Epidermal melanocyte (primary cell): ENCODE measurements around the gene DNTT.

Experiments used
- DNase-seq: peaks from one replicate; pipeline ENCODE4 v3.0.0; 2011; ENCODE audit warnings: low spot score; ENCODE audit not compliant: insufficient read length

Gene DNTT

GRCh38 chr10:96342402-96342801 lies 38.2 kb downstream of the DNTT start:
- no peak for DNase-seq

- no peak for DNase-seq
Observed at GRCh38 chr10:96344178-96344577, 39.9 kb downstream of the DNTT start.

- no peak for DNase-seq
Observed at GRCh38 chr10:96345222-96345621, 41.0 kb downstream of the DNTT start.

- no peak for DNase-seq
Observed at GRCh38 chr10:96346295-96346694, 42.1 kb downstream of the DNTT start.

- DNase-seq: no peak
Observed at GRCh38 chr10:96352027-96352426, 47.8 kb downstream of the DNTT start.

- no peak for DNase-seq
Observed at GRCh38 chr10:96352582-96352981, 48.3 kb downstream of the DNTT start.

DNA sequence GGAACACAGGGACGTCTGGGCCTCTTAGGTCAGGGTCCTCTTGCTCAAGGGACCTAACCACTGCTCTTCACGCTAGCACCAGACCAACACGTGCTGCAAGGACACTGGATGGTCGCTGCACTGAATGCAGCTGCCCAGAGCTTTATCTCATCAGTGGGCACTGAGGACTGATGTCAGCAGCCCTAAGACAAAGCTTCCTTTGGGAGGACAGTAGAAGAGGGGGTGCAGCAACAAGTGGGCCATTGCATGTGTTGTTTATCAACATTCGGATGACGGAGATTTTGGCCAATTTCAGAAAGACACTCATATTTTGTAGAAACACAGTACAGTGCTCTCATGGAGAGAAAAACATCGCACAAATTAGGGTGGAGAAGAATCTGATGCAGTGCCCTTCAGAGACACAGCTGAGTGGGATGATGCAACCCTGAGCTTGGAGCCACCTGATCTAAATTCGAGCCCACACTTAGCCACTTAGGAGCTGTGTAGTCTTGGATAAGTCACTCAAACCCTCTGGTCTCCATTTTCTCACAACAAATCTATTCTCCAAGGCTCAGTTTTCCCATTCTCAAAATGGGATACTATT lies 52.9 kb downstream of the DNTT start:
- no peak for DNase-seq

DNA sequence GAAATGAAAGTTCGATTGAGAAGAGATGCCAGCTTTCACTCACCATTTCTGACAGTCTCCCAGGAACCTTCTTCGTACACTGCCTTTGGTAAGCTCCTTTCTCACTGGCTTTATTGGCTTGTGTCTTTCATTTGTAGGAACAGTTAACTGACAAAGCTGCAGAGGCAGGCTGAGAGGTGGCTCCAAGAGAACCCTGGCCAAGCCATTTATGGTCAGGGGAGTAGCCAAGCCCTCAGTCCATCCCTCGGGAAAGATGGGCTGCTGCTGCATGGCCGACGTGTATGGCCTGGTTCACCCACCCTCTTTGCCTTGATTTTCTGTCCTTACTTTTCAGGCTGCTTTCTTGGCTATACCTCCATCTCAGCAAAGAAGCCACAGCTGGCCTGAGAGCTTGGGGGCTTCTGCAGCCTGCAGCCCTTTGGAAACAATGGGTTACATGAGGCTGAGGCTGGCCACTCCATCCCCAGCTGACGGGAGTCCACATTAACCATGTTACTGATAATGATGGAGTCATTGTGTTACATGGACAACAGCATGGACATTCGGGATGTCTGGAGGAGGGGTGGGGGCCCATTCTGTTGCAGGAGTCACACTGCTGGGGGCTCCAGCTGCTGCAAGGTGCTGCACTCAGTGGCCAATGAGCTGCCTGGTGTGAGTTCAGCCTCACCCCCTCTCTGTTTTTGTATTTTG lies 54.8 kb downstream of the DNTT start, which contains the start of gene OPALIN:
OPALIN (minus strand) TSS at position 152 of the 690 bp plus-strand sequence; CDS start at position 46, 106 bp downstream.
- no peak for DNase-seq

GRCh38 chr10:96359616-96360015 lies 55.4 kb downstream of the DNTT start:
- no peak for DNase-seq

- no peak for DNase-seq
Observed at GRCh38 chr10:96360331-96360730, 56.1 kb downstream of the DNTT start.

DNA sequence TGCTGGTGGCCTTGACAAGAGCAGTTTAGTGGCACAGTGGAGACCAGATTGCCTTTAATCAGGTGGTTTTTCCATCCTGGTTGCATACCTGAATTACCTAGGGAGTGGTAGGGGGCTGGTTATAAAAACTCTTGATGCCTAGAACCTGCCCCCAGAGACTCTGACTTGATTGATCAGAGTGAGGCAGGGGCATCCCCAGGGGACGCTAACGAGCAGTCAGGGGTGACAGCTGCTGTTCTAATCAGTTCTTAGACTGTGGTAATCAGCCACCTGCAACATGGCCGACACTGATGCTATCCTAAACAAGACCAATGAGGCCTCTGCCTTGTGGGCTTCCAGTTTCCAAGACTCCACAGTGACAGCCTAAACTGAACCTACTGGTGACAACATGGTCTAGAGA lies 56.5 kb downstream of the DNTT start:
- DNase-seq: no peak

DNA sequence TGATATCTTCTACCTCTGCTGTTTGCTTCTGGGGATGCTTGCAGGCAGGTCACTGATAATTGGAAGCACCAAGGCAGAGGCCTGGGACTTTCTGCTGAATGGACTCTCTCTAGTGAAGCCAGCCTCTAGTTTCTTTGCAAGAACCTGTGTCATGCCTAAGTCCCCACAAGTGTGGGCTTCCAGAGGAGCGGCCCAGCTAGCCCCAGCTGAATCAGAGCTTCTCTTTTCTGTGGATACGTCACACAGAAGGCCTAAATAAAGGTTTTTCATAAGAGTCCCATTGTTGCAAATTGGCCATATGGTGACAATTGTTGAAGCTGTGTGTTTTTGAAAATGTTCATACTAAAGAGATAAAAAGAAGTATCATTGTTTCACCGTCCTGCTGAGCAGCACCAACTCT lies 61.3 kb downstream of the DNTT start:
- no peak for DNase-seq

DNA sequence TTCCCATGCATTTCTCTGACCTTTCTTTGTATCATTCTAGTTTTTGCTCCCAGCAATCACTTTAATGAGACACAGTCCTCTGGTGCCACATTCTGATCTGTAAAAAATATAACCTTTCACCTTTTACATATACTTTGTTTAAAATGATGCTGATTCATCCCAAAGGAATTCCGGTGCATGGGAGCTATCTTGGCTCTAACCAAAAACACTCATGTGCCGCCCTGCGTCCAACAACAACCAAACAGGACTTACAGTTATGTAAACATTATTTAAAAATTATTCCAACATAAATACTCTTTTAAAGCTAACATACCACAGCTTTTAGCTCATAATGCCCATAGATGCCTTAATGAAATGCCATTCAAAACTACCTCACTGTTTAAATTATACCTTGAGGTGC lies 62.3 kb downstream of the DNTT start:
- no peak for DNase-seq

GRCh38 chr10:96367470-96367869 lies 63.2 kb downstream of the DNTT start:
- DNase-seq: no peak

DNA sequence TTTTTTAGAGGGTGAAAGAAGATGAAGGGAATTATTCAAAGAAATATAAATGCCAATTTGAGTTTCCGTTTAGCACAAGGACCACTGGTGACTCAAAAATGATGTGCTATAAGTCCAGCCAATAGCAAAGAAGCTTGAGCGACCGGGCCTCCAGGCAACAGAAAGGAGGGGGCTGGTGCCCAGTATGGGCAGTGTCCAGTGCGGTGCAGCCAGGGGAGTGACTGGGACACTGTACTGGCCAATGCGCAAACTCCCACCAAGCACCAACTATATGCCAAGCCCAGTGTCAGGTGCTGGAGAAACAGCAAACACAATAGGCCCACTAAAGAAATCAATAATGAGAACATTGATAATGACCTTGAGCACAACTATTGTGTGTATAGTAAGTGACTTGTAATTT lies 64.7 kb downstream of the DNTT start:
- no peak for DNase-seq

DNA sequence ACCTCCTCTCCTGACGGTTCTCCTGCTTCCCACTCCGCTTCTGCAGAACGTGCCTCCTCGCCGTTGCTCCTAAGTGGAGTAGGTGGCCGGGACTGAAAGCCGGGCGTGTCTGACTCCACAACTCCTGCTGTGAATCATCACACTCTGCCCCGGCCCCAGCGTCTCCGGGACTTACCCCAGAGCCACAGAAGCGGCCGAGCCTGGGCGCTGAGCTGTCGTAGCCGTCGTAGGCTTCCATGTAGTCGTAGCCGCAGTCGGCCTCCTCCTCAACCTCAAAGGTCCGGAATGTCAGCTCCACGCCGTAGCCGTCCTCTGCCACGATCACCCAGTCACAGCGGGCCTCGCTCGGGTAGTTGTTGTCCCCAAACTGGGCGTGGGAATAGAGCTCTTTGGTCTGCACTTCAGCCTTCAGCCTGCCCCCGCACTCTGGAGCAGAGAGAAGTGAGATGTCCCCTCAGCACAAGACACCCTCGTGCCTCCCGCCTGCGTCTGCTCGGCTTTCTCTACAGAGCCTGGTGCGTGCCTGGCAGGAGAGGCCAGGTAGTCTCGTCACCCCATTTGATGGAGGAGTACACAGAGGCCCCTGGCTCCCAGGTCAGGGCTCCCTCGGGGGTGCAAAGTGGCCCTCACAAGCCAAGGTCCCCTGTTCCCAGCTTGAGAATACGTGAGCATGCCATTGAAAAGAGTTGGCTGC lies 65.8 kb downstream of the DNTT start:
- no peak for DNase-seq

DNA sequence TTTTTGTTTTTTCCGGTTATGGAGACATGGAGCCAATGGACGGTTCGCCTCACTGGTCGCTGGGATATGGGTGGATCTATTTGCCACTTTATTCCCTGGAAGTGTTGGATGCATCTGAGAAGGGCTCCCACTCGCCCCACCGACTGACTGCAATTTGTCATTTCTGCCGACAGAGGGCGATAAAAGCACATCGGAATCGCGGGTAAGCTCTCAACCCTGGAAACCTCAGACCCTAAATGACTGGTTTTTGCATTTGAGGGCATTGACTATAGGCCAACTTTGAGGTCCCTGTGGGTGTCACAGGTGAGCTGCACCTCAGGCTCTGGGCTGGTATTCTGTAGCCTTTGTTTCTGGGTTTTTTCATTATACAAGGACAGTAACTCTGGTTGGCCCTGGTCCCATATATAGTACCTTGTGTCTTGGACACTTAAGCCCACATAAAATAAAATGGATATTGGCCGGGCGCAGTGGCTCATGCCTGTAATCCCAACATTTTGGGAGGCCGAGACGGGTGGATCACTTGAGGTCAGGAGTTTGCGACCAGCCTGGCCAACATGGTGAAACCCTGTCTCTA lies 66.4 kb downstream of the DNTT start:
- DNase-seq: peak; percentile 59

GRCh38 chr10:96371356-96371755 lies 67.1 kb downstream of the DNTT start:
- no peak for DNase-seq

- no peak for DNase-seq
Observed at GRCh38 chr10:96374004-96374403, 69.8 kb downstream of the DNTT start.

DNA sequence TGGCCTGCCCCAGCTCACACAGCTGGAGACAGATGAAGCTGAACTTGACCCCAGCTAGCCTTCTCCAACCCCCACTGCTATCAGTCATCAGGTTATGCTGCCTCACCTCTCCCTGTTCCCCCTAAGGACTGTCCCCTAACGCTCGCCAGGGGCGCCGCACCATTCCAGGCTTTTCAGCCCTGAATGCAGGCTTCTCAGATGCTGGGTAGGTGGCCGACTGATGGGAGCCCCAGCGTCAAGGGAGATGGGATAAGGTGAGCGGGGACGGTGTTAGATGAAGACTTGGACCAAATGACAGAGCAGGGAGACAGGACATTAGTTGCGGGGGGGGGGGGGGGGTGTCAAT lies 70.4 kb downstream of the DNTT start:
- no peak for DNase-seq

DNA sequence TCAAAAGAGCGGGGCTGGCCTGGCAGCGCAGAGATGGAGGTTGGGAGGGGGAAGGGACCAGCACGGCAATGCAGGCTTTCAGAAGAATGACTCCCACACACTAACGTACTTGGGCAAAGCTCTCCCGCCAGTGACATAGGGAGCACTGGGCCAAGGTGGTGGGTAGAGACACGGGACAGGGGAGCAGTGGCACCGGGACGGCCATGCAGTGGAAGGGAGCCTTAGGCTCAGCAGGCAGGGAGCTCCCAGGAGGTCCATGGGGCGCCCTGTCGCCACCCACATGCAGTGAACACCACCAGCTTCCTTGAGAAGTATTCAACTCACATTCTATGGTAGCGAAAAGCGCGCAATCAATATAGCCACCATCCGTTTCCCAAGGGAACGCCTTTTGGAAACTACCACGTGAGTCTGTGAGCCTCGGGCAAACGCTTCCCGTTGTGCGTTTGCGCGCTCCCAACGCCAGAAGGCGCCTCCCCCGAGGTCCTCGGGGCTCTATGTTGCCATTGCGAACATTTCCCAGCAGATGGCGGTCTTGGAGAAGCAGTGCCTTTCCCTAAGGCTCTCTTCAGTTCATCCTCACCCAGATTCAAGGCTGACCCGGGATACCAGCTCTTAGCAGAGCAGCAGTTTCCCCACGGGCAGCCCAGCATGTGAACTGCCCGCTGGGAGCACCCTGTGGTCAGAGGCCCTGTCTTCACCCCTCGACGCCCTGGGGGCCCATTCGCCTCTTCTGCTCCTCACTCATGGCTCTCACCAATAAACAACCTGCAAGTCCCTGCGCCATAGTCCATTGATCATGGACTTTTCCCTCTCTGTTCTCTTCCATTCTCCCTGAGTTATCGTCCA lies 71.0 kb downstream of the DNTT start:
- DNase-seq: peak; percentile 95

GRCh38 chr10:96376483-96376882 lies 72.2 kb downstream of the DNTT start:
- no peak for DNase-seq
